GM18867 (cell line): Measurements from ENCODE around the gene PRAC1.

Source experiments
- ATAC-seq: cut with Tn5 transposase; IDR thresholded peaks from one replicate; pipeline ENCODE4 v1.9.1; 2021; ENCODE audit warnings: mild to moderate bottlenecking, moderate library complexity; ENCODE audit not compliant: unreplicated experiment

The PRAC1 gene

DNA sequence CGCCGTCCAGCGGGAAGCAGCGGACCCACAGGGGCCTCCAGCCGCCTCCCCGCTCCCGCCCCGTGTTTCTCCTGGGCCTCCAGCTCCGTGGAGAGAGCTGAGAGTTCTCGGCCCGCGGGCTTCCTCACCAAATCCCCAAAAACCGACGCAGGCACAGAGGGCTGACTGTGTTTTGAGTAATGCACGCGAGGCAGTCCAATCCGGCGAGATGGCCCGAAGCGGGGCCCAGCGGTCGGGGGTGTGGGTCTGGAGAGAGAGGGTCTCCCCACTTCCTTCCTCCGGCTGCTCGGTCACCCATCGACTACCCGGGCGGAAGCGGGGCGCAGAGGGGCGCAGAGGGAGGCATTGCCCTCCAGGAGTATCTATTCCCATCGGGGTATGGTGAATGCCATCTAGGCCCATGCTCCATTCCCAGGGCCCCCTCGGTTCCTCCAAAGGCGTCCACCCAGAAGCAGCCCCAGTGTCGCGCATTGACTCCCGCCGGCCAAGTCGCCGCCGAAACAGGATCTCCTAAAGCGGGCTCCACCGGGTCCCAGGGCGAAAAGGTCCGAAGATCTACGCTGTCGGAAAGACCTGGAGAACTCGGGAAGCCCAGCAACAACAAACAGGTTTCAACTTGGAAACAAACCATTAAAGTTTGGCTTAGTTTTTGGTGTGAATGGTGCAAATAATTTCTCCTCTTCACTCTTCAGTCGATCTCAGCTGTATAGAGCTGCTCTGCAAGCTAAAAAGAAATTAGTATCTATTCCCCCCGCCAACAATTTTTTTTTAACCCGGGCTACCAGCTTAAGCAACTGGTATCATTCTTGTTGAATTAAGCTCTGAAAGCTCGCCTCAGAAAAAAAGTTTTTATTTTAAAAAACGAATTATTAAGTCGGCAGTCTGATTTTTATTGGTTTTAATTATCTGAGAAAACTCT lies 25.4 kb upstream of the PRAC1 start:
- ATAC-seq = no peak

GRCh38 chr17:48746916-48747444 lies 24.7 kb upstream of the PRAC1 start:
- no peak for ATAC-seq

DNA sequence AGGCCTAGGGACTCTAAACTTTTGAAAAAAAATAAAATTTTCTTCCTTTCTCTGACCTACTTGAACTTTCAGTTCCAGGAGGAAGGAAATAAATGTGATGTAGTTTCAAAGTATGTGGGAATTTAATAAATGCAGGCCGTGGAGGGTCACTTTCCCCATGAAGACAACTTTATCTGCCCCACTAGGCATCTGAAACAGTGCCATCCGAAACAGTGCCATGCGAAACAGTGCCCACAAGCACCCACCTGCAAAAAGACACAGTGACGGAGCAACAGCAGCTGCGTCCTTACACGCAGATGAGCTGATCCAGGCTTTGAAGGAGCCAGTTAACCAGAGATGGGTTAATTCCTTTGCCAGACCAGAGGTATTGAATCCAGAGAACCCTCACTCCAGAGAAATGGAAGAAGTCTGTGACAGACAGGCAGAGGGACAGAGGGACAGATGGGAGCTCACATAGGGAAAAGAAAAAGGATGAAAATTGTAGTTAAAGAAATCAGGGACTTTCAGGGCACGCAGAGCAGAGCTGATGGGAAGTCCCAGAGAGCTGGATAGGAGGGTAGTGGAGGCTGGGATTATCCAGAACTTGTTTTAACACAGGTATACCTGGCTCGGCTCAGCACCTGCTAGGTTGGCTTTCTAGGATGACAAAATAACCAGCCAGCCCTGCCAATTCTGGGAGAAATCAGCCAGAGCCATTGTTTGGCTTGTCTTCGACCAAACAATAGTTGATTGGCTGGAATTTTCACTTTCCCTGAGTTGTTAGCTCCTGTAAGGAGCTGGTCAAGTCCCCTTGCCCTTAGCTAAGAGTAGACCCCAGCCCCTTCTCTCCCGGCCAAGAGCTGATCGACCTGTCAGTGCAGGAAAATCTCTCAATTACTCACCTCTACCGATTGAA lies 23.3 kb upstream of the PRAC1 start:
- no peak for ATAC-seq

- ATAC-seq = no peak
Observed at GRCh38 chr17:48740537-48740936, 18.2 kb upstream of the PRAC1 start.

- ATAC-seq = no peak
Observed at GRCh38 chr17:48738803-48739526, 16.6 kb upstream of the PRAC1 start.

- no peak for ATAC-seq
Observed at GRCh38 chr17:48738424-48738802, 16.1 kb upstream of the PRAC1 start.

DNA sequence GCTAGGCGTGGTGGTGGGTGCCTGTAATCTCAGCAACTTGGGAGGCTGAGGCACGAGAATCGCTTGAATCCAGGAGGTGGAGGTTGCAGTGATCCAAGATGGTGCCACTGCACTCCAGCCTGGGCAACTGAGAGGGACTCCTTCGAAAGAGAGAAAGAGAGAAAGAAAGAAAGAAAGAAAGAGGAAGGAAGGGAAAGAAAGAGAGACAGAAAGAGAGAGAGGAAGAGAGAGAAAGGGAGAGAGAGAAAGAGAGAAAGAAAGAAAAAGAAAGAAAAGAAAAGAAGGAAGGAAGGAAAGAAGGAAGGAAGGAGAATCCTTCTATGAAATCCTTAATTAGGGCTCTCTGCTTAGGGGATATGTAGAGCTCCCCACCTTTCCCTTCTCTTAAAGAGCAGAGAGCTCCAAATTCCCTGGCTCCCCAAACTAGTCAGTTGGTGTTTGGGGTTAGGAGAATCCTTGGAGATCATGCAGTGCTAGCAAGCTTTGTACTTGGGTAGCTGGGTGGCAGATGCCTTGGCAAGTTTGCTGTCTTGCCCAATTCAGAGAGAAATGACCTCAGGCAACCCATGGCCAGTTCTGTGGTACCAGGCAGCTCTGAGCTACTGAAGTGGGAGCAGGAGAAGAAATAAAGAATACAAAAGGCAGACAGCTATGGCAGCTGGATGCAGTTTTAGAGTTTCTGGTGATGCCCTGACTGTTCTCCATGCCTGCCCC lies 15.2 kb upstream of the PRAC1 start:
- ATAC-seq = no peak

DNA sequence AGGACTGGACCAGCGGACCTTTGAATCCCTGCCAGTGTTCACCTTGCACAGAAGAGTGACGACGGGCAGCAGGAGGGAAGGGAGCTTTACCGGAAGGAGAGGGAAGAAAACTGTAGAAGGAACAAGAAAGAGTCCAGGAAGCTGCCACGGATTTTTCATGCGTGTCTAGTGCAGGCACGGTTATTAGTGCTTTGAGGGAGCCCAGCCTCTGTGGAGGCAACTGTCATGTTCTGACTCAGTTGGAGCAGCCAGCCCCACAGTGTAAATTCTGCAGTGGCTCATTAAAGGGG lies 12.7 kb upstream of the PRAC1 start:
- no peak for ATAC-seq

- ATAC-seq = no peak
Observed at GRCh38 chr17:48734333-48735061, 12.2 kb upstream of the PRAC1 start.

DNA sequence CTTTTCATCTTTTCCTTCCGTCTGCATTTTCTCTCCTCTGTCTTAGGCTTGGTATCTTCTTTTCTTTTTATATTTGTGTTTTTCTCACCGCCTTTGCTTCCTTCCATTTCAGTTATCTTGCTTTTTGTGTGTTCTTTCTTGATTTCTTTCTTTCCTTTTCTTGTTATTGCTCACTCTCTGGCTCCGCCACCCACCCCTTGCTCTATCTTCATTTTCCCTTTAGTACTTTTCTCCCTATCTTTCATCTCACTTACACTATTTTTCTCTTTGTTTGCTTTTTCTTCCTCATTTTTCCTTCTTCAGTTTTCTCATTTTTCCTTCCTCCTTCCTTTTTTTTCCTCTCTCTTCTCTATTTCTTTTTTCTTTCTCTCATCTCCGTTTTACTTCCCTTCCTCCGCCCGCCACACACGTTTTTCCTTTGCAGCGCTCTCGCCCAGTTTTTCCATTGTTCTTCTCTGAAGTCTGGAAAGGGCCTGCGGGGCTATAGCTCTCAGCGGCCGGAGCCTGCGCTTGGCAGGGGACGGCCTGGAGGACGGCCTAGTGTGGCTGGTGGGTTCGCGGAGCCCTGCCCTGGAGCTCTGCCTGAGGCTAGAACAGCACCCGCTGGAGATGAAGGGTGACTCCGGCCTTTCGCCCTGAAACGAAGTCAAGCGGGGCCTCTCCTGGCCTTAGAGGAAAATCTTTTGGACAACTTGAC lies 11.5 kb upstream of the PRAC1 start:
- ATAC-seq = no peak

- ATAC-seq = no peak
Observed at GRCh38 chr17:48732688-48733629, 10.6 kb upstream of the PRAC1 start.

DNA sequence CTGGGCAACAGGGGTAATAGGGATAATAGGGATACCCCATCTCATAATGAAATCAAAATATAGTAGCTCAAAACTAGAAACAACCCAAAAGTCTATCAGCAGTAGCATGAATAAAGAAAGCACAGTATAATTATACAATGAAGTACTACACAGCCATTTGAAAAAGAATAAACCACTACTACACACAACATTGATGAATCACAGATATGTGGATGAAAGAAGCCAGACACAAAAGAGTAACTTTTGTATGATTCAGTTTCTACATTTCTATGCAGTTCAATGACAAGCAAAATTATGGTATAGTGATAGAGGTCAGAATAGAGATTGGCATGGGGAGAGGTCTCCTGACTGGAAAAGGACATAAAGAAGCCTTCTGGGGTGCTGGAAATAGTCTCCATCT lies 9.0 kb upstream of the PRAC1 start:
- ATAC-seq = no peak

DNA sequence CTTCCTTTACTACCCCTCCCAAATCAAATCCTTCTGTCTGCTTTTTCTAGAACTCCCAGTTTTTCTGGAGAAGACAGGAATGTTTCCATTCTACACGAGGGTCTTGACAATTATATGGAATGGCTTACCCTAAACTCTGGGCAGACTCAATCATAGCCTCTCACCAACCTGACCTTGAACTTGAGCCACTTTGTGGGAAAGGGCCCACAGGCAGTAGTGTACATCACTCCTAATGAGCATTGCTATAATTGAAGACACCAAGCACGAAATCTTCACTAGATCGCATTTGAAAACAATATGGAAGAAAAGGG lies 7.9 kb upstream of the PRAC1 start:
- no peak for ATAC-seq

DNA sequence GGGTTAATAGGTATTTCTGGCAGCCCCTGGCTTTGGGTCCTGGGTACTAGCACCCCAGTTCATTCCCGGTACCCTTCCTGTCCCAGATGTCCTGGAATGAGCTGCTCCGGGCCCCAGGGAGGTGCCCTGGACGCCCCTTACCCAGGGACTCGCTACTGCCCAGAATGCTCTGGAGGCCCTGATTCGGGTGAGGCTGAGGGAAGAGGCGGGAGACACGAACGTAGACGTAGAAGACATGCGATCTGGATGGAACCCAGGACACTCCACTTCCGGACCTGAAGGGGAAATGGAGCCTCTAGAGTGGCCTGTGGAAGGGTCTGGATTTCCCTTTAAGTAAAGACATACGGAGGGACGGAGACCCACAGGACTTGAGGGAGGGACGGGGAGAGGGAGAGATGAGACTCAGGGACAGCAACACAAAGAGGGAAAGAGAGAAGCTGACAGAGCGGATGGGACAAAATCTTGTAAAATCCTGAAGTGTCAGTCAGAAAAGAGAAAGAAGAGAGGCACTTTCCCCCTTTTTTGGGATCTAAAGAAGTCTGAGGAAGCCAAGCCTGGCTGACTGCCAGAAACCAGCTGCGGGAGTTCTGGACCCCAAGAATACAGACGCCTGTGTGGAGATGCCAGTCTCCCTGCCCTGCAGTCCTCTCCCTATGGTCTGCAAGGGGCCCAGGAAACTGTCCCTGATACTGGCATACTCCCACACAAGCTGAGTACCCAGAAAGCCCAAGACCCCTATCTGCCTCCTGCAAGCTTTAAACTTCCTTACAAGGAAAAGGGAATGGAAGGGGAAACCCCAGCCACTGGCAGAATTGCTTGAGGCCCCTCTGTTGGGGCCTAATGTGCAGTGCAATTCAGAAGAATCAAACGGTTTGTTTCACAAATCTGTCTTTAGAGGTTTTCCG lies 7.3 kb upstream of the PRAC1 start:
- ATAC-seq = no peak

DNA sequence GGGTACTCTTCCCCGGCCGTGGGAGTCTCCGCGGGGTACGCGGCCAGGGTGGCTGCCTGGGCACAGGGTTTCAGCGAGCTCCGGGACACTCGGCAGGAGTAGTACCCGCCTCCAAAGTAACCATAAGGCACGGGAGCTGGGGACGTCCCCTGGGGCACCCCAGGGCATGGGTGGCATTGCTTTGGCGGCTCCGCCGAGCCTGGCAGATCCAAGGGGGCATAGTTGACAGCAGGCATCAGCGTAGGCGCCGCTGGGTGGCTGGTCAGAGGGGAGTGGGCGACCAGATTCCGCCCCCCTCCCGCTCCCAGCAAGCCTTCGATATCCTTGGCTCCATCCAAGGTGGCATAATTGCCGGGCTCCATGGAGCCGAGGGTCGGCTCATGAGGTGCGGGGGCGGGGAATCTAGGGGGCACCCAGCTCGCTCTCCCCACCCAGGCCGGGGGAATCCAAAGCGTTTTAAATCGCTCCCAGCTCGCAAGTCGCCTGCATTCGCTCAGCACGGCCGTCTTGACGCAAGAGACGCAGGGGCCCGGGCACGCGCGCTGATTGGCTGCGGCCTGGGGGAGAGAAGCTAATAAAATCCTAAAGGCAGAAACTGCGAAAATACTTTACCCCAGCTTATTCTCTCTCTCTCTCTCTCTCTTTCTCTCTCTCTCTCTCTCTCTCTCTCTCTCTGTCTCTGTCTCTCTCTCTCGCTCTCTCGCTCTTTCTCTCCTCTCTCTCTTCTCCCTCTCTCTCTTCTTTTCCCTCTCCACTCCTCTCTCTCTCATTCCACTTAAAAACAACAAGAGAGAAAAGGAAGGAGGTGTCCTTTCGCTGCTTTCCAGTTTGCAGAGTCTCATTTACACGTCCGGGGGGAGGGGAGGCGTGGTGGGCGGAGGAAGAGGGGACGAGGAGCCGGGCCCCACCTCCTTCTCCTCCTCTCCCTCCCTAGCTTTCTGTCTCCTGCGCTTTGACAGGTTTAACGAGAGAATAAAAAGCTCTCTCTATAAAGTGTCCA lies 6.2 kb upstream of the PRAC1 start, which contains the start of gene HOXB13:
TSS of gene HOXB13 (minus strand) at position 519 of the 1,000 bp plus-strand sequence. CDS start at position 362, 157 bp downstream.
- ATAC-seq = no peak
